Brain microvascular endothelial cell (primary cell): Measurements from ENCODE around the gene MED27.

ENCODE experiments used
- DNase-seq: peaks from one replicate; pipeline ENCODE4 v3.0.0-alpha.2; 2020
- H3K27ac ChIP-seq: fragments of 250-450 bp; sonication (Bioruptor Pico); 2 replicates; pipeline ENCODE4 v1.5.1; 2020; ENCODE audit warnings: mild to moderate bottlenecking, moderate library complexity
- H3K27me3 ChIP-seq: fragments of 250-450 bp; sonication (Bioruptor Pico); replicated peaks from 2 replicates; pipeline ENCODE4 v1.5.1; 2020; ENCODE audit warnings: mild to moderate bottlenecking
- H3K36me3 ChIP-seq: fragments of 250-450 bp; sonication (Bioruptor Pico); replicated peaks from 2 replicates; pipeline ENCODE4 v1.5.1; 2020; ENCODE audit warnings: mild to moderate bottlenecking
- H3K4me3 ChIP-seq: 2 replicates; pipeline ENCODE4 v1.5.1; 2011; ENCODE audit warnings: low read depth, mild to moderate bottlenecking, control low read depth, low read length, moderate library complexity
- in situ Hi-C: cut with HindIII; loops from 2 replicates; pipeline ENCODE4 v1.10.0; 2017; ENCODE audit warnings: low sequenced_read_pairs, low pct_ligation_motif_present
- TF ChIP-seq, protein P1 (sequence below): IDR thresholded peaks from 2 replicates; pipeline ENCODE4 v1.5.1; 2011; ENCODE audit warnings: low read depth, mild to moderate bottlenecking, moderate library complexity, low read length, control low read depth, inconsistent platforms; ENCODE audit errors: missing control alignments

MED27 gene

DNA sequence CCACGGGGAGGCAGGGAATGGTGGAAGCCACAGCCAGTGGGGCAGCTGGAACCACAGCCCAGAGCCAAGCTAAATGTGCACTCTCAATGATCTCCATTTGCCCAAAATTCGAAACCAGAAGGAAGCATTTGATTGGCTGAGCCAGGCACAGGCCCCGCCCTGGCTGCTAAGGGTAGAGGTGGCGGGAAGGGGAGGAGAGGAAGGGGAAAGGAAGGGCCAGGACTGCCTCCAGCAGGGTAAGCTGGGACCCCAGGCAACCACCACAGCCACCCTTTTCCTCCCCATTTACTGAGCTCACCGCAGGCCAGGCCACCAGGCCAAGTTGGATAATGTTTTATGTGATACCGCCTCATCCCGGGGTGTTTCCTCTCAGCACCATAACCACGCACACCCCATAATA is 239.4 kb downstream of the MED27 start:
- Histone ChIP-seq H3K36me3 (no peaks in the 10 kb centered on the region), H3K27ac (no peak overlapping the region), H3K4me3 (no peak overlapping the region), H3K27me3 (no peaks in the 10 kb centered on the region)
- DNase-seq = no peak
- TF ChIP-seq, protein P1, sequence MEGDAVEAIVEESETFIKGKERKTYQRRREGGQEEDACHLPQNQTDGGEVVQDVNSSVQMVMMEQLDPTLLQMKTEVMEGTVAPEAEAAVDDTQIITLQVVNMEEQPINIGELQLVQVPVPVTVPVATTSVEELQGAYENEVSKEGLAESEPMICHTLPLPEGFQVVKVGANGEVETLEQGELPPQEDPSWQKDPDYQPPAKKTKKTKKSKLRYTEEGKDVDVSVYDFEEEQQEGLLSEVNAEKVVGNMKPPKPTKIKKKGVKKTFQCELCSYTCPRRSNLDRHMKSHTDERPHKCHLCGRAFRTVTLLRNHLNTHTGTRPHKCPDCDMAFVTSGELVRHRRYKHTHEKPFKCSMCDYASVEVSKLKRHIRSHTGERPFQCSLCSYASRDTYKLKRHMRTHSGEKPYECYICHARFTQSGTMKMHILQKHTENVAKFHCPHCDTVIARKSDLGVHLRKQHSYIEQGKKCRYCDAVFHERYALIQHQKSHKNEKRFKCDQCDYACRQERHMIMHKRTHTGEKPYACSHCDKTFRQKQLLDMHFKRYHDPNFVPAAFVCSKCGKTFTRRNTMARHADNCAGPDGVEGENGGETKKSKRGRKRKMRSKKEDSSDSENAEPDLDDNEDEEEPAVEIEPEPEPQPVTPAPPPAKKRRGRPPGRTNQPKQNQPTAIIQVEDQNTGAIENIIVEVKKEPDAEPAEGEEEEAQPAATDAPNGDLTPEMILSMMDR = no peak
- in situ Hi-C loops = no loop called here

DNA sequence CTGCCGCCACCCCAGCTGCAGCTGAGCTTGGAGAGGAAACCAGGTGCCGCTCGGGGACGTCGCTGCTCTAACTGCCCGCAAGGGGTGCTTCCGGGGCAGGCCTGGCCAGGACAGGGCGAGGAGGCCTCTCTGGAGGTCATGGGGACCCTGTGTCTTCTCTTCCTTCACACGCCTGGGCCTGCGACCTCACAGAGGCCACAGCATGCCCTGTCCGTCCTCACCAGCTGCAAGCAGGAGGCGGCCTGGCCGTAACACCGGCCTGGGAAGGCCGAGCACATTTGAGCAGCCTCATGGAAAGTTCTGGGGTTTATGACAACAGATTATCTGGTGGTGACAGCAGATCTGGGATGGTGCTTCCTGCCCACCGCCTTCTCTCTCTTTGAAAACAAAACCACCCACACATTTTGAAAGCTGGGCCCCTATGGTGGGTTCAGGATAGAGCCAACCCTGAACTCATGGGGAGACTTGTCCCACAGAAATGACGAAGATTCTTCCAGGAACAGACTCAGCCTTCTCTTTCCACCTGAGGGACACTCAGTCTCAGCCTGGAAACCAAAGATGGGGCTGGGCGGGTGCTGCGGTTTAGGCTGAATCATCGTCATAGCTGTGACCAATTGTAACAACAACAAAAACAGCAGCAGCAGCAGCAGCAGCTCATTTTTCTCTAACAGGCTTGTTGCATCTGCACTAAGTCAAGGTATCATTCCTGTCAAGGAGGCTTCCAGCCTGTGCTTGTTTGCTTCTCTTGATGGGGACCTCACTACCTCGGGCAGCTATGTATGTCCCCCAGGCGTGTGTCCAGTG is 240.2 kb downstream of the MED27 start:
- DNase-seq = peak; percentile 84
- H3K4me3 ChIP-seq = no peak overlapping the region
- H3K36me3 ChIP-seq = no peaks in the 10 kb centered on the region
- in situ Hi-C loops = no loop called here
- no peak overlapping the region for H3K27ac ChIP-seq
- H3K27me3 ChIP-seq = no peaks in the 10 kb centered on the region
- TF ChIP-seq, protein P1 = peak; percentile 7

DNA sequence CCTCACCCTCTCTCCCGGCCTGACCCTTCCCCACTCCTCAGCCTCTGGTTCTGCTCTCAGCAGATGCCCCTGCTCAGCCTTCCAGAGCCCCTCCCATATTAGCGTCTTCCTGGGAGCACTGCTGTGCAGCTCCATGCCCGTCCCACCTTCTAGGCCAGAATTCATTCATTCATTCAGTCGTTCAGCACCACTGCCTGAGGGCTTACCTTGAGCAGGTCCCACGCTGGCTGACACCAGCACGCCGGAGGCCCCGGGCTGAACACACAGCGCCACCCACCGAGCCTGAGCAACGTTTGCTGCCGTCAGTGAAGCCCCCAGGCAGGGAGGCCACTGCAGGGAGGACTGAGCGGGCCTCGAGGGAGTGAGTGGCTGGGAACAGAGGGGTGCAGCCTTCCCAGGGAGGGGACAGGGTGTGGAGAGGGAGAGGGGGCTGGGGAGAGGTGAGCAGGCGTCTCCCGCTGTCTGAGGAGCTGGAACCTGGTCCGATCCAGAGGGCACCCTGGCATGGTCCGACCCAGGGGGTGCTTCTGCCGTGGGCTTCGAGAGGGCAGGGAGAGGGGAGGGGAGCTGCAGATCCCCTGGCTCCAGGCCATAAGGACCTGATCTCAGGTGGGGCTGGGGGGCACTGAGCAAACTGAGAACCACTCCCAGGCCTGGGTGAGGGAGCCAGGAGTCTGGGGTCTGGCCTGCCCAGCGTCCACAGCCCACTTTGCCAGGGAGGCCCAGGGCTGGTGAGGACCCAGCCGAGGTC is 241.0 kb downstream of the MED27 start:
- in situ Hi-C loops = no loop called here
- Histone ChIP-seq H3K4me3 (no peak overlapping the region), H3K27ac (no peak overlapping the region), H3K36me3 (no peaks in the 10 kb centered on the region), H3K27me3 (no peaks in the 10 kb centered on the region)
- TF ChIP-seq, protein P1 = no peak
- no peak for DNase-seq

DNA sequence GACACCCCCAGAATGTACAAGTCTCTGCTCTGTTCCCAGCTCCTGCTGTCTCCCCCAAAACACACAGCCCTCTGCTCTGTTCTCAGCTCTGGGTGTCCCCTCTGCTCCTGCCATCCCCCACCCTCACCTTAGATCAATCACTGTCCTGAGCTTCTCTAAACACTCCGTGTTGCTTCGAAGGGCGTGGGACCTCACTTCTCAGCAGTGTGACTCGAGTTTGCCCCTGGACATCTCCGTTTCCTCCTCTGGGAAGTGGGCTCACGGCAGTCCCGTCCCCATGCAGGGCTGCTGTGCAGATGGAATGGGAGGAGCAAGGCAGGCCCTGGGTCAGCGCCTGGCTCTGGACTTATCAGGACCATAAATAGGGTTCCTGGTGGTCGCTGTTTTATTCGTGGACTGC is 241.8 kb downstream of the MED27 start:
- TF ChIP-seq, protein P1 = no peak
- no peaks in the 10 kb centered on the region for H3K27me3 ChIP-seq
- in situ Hi-C loops = no loop called here

DNA sequence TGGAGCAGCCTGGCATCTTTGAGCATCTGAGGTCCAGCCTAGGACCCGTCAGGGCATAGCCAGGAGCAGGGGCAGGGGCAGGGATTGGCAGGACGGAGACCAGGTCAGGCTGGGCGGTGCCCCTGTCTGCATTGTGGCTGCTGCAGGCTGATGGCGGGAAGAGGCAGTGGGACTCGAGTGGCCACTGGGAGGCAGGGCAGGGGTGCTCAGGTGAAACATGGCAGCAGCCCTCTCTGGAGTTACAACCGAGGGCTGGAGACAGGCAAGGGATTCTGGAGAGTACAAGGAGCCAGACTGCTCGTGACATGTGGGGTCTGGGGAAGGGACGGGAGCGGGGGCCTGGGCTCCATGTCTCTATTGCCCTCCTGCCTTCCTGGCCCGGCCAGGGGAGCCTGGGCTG is 242.4 kb downstream of the MED27 start:
- no peak for DNase-seq
- H3K36me3 ChIP-seq = no peaks in the 10 kb centered on the region
- no peak overlapping the region for H3K4me3 ChIP-seq
- no peaks in the 10 kb centered on the region for H3K27me3 ChIP-seq
- TF ChIP-seq, protein P1 = peak; percentile 31
- H3K27ac ChIP-seq = no peak overlapping the region
- in situ Hi-C loops = no loop called here

More for the DNA sequence above, 241.8 kb downstream of the MED27 start:
- Histone ChIP-seq H3K27ac (no peak overlapping the region), H3K36me3 (no peaks in the 10 kb centered on the region), H3K4me3 (no peak overlapping the region)
- no peak for DNase-seq
